ENCODE measurements around the gene ARF6. TPM values are rescaled to one million over a fixed set of nuclear protein-coding genes. Genes with fewer than 3 reads are reported as not detected.

The ARF6 gene
- total and polyA plus RNA-seq, 10 of the 15 experiments (the other 5 are each of a cell fraction or from before 2014, with no cell fraction given): 46.8 to 128 (median 71.9) TPM

DNA sequence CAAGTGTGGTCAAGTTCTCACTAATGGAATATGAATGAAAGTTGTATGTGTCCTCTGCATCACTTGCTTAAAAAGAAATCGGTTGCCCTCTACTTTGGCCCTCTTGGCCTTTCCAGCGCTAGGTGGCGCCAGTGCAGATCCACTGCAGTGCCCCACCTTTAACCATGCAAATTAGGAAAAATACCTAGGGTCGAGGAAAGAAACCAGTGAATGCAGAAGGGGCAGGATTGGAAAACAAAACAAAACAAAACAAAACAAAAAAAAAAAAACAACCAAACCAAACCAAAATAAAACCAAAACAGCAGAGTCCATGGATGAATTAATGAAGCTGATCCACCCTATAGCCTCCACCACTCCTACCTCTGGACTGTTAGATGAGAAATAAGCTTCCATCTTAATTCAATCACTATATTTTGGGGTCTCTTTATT, 27.4 kb upstream of the ARF6 start (continued):
- TF ChIP-seq IRF5 (IDR thresholded peaks at IDR 0.05; ENCODE audit: borderline replicate concordance): no peak
- TF ChIP-seq HDGF (IDR thresholded peaks at IDR 0.05): peak; percentile 58
- TF ChIP-seq, protein P1, sequence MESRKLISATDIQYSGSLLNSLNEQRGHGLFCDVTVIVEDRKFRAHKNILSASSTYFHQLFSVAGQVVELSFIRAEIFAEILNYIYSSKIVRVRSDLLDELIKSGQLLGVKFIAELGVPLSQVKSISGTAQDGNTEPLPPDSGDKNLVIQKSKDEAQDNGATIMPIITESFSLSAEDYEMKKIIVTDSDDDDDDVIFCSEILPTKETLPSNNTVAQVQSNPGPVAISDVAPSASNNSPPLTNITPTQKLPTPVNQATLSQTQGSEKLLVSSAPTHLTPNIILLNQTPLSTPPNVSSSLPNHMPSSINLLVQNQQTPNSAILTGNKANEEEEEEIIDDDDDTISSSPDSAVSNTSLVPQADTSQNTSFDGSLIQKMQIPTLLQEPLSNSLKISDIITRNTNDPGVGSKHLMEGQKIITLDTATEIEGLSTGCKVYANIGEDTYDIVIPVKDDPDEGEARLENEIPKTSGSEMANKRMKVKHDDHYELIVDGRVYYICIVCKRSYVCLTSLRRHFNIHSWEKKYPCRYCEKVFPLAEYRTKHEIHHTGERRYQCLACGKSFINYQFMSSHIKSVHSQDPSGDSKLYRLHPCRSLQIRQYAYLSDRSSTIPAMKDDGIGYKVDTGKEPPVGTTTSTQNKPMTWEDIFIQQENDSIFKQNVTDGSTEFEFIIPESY (IDR thresholded peaks at IDR 0.05): no peak
- TF ChIP-seq YY1 (IDR thresholded peaks at IDR 0.05; ENCODE audit: low read depth, low read length): peak; percentile 47; the same call in 1 of the 2 replicates

DNA sequence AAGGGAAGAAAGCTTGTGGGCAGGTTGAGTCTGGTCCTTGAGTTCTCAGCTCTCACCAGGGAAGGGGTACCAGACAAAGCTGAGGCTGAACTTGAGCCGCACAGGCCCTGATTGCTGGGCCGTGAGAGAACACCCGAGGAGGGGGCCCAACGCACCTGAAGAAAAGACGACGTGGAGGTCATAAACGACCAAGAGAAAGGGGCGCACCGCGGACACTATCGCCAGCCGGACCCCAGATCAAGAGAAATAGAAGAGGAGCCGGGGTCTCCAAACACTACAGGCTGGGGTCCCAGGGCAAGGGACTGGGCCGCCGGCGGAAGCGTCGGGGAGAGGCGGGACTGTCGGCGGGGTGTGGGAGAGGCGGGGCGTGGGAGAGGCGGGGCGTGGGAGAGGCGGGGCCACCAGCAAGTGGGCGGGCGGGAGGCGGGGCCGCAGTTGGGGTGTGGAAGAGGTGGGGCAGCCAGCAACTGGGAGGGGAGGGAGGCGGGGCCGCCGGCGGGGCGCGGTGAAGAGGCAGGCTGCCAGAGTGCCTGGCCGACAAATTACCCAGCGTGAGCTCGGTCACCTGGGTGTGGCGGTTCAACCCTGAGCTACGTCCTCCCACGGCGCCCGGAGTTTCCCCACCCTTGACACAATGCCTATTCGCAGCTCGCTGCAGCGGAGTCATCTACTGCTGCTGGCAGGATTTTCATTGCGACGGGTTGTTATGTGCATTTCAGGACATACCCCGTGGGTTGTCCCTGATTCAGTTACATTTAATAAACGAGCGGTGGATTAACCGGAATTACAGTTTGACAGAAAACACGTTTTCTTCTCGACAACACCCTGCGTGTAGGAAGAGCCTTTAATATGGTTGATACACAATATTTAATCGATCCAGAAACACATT, 24.8 kb upstream of the ARF6 start:
- Histone ChIP-seq H3K27me3 (replicated peaks in 1 of 2; ENCODE audit: control insufficient read depth in 2 of 2, insufficient read depth in 2 of 2, low read length in 1 of 2) (no peaks in the 10 kb centered on the region), H3K4me1 (ENCODE audit: control insufficient read depth, insufficient read depth, low read length) (peaks cover 20% of the 10 kb centered on the region), H3K9me3 (replicated peaks; ENCODE audit: control insufficient read depth, insufficient read depth, low read length) (no peaks in the 10 kb centered on the region), H4K20me1 (ENCODE audit: control insufficient read depth, insufficient read depth) (no peaks in the 10 kb centered on the region), H3K4me2 (ENCODE audit: control insufficient read depth, insufficient read depth) (peak overlapping the region; percentile 91), H3K36me3 (ENCODE audit: control insufficient read depth in 2 of 2, insufficient read depth in 2 of 2, low read length in 1 of 2) (no peaks in the 10 kb centered on the region), H3K9ac (ENCODE audit: control insufficient read depth, insufficient read depth, low read length) (peak overlapping the region; percentile 78), H3K79me2 (ENCODE audit: control insufficient read depth, insufficient read depth, low read length) (peaks cover 13% of the 10 kb centered on the region), H3K4me3 (peak overlapping the region; percentile 89), H3K27ac (ENCODE audit: control insufficient read depth, insufficient read depth) (peak overlapping the region; percentile 93), H2AFZ (ENCODE audit: control insufficient read depth, low read depth, low read length) (peak overlapping the region; percentile 79)
- FAIRE-seq: no peak
- ChIA-PET RAD21 (ENCODE audit: unreplicated experiment) (interaction anchor here (0.7 to 4.1 kb wide), 29 partner anchors 8 to 249 kb away, joined by 3 to 38 read pairs (median 5); partner anchors contain the start of genes ARF6, NEMF and VCPKMT), POLR2A (interaction anchor here (0.6 to 6.6 kb wide), 26 partner anchors 16 to 341 kb away, joined by 3 to 60 read pairs (median 6); partner anchors contain the start of genes ARF6, NEMF and VCPKMT), SMC1A (ENCODE audit: uncharacterized antibody, unreplicated experiment) (interaction anchor here (0.8 to 11.4 kb wide), 20 partner anchors 8 to 247 kb away, joined by 3 to 91 read pairs (median 6); partner anchors contain the start of genes ARF6, MGAT2, NEMF and RPL36AL), CTCF (interaction anchor here (0.6 to 13.8 kb wide), 18 partner anchors 10 to 244 kb away, joined by 3 to 243 read pairs (median 6); partner anchors contain the start of genes ARF6 and NEMF)
- peak; percentile 89 for ATAC-seq
- no TSS peak for BruUV-seq (replicated peaks)
- DNase-seq (ENCODE audit: low read depth, low spot score): peak; percentile 92
- in situ Hi-C loops (cut with MboI): loop anchor here (10.0 kb wide), 1 partner anchor 227 kb away; no protein-coding TSS in a partner anchor
- WGBS (ENCODE audit: insufficient coverage, insufficient replicate concordance, low lambda C conversion rate, missing lambda C conversion rate): 1% methylated on average over 52 of the region's 57 CpGs
- intact Hi-C loops (cut with micrococcal nuclease; ENCODE audit: unreplicated experiment): loop anchor here (1.0 to 2.0 kb wide), 3 partner anchors 25 to 219 kb away; partner anchors contain the start of gene ARF6
- TF ChIP-seq ZNF207 (IDR thresholded peaks at IDR 0.05; ENCODE audit: borderline replicate concordance) (peak; percentile 42; the same call in 1 of the 2 replicates), ZNF592 (IDR thresholded peaks at IDR 0.05) (no peak; the same call in 1 of the 2 replicates), NFIC (IDR thresholded peaks at IDR 0.05; ENCODE audit: low read depth, low read length) (no peak), RBBP5 (conservative IDR thresholded peaks at IDR 0.05) (no peak), NFYA (IDR thresholded peaks at IDR 0.05; ENCODE audit: borderline replicate concordance, low read depth, low read length) (no peak), POLR2A (IDR thresholded peaks at IDR 0.05; ENCODE audit: low read depth, low read length) (peak; percentile 83)
- TF ChIP-seq, protein P1 (IDR thresholded peaks at IDR 0.05): no peak
